Measurements from ENCODE around the gene NXPH4.

Gene NXPH4

DNA sequence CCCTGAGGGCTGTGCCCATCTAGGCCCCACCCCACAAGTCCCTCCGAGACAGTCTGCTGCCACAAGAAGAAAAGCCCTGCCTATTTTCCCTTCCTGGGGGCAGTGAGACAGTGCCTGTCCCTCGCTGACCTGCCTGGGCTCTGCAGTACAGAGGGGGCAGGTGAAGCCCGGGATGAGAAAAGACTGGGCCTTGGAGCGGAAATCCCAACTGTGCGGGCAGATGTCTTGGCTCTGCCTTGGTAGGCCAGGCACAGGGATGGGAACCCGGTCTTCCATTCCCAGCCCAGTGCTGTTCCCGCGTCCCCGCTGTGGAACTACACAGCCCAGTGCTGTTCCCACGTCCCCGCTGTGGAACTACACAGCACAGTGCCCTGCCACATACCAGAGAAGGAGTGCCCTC lies 12.8 kb upstream of the NXPH4 start:
- no peak for DNase-seq (ENCODE audit: low read depth)

DNA sequence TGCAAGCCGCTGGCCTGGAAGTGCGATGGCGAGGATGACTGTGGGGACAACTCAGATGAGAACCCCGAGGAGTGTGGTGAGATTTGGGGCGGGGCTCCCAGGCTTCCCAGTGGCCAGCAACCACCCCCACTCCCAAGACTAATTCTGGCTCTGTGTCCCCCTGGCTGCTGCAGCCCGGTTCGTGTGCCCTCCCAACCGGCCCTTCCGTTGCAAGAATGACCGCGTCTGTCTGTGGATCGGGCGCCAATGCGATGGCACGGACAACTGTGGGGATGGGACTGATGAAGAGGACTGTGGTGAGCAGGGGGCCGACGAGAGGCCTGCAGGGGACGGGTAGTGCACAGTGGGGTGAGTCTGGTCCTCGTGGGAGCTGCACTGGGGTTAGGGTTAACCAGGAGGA lies 12.1 kb upstream of the NXPH4 start:
- DNase-seq (ENCODE audit: low read depth): no peak

DNA sequence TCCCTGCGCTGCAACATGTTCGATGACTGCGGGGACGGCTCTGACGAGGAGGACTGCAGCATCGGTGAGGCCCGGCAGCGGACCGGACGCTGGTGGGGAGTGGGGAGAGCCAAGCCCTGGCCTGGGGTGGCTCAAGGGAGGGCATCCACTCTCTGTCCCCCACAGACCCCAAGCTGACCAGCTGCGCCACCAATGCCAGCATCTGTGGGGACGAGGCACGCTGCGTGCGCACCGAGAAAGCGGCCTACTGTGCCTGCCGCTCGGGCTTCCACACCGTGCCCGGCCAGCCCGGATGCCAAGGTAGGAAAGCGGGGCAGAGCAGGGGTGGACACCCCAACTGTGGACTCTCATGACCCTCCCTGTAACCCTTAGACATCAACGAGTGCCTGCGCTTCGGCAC lies 11.4 kb upstream of the NXPH4 start:
- no peak for DNase-seq (ENCODE audit: low read depth)

DNA sequence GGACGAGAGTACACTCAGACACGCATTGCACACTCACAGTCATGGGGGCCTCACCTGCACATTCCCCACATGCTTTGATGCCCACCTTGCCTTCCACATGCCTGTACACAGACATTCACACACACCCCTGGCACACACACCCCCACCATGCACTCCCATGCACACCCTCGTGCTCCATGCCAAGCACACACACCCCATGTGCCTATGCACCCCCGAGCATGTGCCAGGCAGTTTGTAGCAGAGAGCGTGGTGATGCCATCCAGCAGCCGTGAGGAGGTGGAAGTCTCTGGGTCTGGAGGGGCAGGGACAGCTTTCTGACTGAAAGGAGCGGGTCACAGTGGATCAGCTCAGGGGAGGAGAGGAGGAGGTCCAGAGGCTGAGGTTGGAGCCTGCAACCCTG lies 10.7 kb upstream of the NXPH4 start:
- DNase-seq (ENCODE audit: low read depth): no peak

DNA sequence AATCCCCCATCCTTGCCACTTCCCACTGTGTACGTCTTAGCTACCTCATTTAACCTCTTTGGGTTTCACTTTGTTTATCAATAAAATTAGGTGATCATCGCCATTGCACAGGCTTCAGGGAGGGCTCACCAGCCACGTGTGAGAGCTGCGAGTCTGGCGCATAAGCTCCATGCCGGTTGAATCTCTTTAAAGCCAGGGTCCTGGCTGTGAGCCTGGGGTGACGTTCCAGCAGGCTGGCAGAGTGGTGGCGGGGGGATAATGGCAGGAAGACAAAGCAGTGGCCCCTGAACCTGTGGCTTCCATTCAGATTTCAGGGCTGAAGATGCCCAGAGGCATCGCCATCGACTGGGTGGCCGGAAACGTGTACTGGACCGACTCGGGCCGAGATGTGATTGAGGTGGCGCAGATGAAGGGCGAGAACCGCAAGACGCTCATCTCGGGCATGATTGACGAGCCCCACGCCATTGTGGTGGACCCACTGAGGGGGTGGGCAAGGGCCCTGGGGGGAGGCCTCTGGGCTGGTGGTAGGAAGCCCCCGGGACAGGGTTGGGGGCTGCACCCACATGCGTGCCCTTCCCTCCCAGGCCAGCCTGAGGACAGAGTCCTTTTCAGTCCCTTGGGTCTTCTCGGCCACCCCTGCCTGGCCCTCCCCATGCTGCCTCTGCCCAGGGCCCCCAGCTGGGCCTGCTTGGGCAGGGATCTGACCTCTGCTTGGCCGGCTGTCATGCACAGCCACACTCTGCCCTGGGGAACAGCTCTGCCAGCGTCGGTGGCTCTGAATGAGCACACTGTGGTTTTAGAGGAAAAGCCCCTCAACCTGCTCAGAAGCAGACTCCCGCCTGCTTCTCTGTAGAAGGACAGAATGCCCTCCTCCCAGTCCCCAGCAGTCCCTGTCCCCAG lies 8.6 kb upstream of the NXPH4 start:
- no peak for DNase-seq (ENCODE audit: low read depth)

DNA sequence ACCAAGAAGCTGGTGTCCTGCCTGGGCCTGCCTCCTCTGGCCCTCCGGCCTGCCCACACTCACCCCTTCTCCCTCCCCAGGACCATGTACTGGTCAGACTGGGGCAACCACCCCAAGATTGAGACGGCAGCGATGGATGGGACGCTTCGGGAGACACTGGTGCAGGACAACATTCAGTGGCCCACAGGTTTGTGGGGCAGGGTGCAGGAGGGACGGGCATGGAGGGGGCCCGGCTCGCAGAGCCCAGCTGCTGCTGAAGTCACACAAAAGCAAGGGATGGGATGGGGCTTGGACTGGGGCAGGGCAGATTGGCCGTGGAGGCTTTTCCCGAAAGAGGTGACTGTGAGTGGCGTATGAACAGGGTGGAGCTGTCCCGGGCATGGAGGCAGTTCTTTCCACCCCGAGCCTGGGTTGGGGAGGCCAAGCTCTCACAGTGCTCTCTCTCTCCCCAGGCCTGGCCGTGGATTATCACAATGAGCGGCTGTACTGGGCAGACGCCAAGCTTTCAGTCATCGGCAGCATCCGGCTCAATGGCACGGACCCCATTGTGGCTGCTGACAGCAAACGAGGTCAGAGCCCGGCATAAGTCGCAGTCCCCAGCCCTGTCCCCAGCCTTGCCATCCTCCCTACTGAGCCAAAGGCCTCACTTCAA lies 7.8 kb upstream of the NXPH4 start:
- no peak for DNase-seq (ENCODE audit: low read depth)

DNA sequence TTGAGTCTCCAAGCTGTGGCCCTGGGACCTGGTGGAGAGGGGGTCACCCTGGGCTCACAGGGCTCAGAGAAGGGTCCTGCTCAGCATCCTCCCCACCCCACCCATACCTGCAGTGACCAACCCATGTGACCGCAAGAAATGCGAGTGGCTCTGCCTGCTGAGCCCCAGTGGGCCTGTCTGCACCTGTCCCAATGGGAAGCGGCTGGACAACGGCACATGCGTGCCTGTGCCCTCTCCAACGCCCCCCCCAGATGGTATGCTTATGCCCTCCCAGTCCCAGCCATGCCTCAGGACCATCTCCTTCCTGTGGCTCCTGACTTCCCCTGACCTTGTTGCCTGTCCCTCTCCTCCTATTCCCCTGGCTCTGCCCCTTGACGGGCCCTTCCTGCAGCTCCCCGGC lies 6.7 kb upstream of the NXPH4 start:
- no peak for DNase-seq (ENCODE audit: low read depth)

DNA sequence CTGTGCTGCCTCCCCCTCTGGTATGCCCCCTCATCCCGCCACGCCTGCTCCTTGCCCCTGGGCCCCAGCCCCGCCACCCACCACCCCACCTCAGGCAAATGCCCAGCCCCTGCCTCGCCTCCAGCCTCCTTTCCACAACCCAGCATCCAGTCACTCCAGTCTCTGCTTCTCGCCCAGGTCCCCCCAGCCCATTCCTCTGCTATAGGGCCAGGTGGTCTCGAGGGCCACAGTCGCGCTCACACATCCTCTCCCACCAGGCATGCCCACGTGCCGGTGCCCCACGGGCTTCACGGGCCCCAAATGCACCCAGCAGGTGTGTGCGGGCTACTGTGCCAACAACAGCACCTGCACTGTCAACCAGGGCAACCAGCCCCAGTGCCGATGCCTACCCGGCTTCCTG lies 6.1 kb upstream of the NXPH4 start:
- no peak for DNase-seq (ENCODE audit: low read depth)

DNA sequence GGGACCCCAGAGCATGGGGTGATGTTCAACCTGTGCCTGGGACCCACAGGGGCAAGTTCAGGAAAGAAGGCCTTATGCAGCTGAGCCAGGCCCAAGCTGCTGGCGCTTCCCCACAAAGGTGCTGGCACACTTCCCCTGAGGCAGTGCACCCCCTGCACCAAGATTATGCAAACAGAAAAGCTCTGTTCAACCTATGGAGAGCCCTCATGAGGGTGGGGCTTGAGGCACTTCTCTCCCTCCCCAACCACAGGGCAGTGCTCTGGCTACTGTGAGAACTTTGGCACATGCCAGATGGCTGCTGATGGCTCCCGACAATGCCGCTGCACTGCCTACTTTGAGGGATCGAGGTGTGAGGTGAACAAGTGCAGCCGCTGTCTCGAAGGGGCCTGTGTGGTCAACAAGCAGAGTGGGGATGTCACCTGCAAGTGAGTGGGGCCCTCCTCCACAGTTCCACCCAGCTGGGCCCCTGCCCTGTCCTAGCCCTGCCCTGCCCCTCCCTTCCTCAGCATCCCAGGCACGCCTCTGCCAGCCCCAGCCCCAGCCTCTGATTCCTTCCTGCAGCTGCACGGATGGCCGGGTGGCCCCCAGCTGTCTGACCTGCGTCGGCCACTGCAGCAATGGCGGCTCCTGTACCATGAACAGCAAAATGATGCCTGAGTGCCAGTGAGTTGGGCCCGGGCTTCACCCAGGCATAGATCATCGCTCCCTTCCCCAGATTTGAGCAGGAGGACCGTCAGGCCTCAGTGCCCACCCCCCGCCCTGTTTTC lies 5.5 kb upstream of the NXPH4 start:
- DNase-seq (ENCODE audit: low read depth): no peak

DNA sequence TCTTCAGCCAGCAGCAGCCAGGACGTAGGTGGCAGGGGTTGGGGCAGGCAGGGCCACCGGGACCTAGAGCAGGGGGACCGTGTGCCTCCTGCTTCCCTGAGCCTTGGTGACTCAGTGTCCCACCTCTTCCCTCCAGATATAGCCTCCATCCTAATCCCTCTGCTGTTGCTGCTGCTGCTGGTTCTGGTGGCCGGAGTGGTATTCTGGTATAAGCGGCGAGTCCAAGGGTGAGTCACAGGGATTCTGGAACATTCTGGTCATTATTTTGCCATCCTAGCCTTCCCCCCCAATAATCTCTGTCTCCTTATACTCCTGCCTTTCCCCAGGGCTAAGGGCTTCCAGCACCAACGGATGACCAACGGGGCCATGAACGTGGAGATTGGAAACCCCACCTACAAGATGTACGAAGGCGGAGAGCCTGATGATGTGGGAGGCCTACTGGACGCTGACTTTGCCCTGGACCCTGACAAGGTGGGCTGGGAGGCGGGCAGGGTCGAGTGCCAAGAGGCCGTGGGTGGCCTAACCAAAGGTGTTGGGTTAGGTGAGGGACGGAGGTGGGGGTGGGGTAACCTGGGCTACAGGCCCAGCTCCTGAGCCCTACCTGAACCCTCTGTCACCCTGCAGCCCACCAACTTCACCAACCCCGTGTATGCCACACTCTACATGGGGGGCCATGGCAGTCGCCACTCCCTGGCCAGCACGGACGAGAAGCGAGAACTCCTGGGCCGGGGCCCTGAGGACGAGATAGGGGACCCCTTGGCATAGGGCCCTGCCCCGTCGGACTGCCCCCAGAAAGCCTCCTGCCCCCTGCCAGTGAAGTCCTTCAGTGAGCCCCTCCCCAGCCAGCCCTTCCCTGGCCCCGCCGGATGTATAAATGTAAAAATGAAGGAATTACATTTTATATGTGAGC lies 4.5 kb upstream of the NXPH4 start:
- no peak for DNase-seq (ENCODE audit: low read depth)

DNA sequence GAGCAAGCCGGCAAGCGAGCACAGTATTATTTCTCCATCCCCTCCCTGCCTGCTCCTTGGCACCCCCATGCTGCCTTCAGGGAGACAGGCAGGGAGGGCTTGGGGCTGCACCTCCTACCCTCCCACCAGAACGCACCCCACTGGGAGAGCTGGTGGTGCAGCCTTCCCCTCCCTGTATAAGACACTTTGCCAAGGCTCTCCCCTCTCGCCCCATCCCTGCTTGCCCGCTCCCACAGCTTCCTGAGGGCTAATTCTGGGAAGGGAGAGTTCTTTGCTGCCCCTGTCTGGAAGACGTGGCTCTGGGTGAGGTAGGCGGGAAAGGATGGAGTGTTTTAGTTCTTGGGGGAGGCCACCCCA lies 3.9 kb upstream of the NXPH4 start:
- no peak for DNase-seq (ENCODE audit: low read depth)

DNA sequence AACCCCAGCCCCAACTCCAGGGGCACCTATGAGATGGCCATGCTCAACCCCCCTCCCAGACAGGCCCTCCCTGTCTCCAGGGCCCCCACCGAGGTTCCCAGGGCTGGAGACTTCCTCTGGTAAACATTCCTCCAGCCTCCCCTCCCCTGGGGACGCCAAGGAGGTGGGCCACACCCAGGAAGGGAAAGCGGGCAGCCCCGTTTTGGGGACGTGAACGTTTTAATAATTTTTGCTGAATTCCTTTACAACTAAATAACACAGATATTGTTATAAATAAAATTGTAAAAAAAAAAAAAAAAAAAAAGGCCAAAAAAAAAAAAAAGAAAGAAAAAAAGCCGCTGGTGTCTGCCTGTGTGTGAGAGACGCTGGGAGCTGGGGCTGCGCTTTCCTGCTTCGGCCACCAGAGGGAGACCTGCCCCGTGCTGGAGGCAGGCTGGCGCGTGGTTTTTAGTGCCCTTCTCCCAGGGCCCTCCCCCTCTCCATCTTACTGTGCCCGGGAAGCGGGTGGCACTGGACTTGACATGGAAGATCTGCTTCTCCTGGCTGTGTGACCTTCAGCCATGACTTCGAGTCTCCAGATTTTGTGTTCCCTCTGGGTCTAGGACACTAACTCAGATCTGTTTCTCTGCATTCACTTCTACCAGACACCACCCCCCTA lies 3.4 kb upstream of the NXPH4 start:
- DNase-seq (ENCODE audit: low read depth): peak; percentile 77

DNA sequence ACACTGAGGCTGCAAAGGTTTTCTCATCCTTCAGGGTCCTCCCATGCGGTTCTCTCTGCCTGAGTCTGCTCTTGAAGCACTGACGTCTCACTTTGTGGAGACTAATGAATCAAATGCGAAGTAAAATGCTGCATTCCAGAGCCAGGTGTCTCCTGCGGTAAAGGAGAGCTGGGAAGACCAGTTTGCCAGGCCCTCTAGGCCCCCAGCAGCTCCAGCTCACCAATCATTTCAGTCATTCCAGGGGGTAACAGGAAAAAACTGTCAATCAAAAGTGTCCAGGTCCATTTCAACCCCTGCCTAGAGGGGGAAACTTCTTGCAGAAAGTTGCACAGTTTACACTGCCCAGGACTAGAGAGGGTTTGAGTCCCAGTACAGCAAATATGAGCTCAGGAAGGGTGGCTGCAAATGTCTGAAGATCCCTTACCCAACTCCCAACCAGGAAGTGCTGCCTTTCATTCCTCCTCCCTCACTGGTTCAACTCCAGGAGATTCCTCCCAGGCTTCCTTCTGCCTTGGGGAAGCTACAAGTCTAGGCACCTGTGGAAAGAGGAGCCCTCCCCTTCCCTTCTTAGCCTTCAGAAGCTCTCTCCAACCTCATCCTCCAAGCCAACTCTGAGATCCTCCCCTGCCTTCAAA lies 2.7 kb upstream of the NXPH4 start:
- no peak for DNase-seq (ENCODE audit: low read depth)

DNA sequence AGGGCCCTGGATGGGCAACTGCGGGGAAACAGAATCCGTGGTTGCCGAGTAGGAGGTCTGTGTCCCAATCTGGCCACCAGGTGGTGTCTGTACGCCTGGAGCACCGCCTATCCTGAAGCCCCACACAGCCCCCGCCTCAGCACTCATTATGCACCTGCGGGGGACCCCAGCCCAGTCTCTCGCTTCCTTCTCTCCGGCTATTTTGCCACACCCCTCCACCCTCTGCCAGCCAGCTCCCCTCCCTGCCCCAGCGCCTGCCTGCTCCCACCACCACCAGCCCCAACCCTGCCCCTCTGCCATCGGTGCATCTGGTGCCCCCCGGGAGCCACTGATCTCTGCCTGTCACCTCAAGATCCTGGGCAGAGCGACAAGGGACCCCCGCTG lies 2.2 kb upstream of the NXPH4 start:
- no peak for DNase-seq (ENCODE audit: low read depth)

DNA sequence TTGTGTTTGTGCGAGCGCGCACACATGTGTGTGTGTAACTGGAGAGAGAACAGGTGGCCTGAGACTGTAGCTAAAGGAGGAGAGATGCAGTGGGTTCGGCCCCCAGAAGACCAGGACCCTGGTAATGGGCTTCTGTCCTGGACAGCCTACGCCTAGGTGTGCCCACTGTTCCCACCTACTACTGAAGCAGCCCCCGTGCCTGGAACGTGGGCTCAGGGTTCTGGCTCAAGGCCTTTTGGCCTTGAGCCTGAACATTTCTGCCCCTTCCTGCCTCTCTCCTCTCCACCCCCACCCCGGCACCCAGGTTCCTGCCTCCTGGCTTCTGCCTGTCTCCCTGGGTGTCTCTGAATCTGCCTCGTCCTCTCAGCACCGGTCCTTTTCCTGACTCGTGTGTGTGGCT lies 1.5 kb upstream of the NXPH4 start:
- no peak for DNase-seq (ENCODE audit: low read depth)

DNA sequence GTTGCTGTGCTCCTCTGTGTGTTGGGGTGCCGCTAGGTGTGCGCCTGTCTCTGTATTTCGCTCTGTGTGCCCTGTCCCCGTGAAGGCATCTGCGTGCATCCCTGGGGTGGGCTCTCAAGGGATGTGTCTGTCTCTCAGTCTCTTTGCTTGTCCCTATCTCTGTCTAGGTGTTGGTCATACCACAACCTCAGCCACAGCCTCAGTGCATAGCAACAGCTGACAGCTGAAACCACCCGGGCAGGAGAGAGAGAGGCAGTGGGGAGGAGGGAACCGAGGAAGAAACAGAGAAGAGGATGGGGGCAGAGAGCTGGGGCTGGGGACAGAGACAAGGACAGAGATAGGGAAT lies 953 bp upstream of the NXPH4 start:
- no peak for DNase-seq (ENCODE audit: low read depth)

DNA sequence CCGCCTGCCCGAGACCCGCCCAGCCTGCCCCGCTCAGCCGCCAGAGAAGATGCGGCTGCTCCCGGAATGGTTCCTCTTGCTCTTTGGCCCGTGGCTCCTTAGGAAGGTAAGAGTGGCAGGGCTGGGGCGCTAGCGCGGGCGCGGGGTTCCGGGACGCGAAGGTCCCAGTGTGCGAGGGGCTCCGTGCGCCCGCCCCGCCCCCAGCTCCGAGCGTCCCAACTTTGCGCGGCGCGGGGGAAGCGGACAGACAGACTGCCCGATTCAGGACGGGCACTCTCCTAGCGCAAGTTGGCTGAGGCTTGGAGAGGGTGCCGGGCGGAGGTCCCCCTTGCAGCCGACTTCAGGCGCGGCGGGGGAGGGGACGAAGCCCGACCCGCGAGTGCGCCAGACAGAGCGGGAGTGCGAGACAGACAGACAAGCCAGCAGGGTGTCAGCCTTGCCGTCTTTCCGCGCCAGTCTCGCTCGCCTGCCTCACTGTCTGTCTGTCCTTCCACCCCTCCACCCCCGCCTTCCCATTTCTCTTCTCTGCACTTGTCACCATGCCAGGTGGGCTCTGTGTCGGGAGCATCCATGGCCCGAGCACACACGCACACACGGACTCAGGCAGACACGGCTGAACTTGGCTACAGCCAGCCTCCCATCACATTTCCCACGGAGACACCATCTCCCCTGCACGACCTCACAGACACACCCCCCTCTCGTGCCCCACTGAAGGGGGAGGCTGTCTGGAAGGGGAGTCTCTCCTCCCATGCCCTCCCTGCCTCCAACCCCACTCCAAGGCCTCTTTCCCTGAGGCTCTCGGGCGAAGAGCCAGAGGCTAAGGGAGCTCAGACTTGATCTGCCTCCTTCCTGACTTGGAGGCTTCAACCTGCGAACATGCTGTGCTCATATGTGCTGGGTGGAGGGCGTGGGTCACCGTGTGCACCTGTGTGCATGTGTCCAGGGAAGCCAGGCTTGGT lies 606 bp downstream of the NXPH4 start:
- DNase-seq (ENCODE audit: low read depth): no peak

DNA sequence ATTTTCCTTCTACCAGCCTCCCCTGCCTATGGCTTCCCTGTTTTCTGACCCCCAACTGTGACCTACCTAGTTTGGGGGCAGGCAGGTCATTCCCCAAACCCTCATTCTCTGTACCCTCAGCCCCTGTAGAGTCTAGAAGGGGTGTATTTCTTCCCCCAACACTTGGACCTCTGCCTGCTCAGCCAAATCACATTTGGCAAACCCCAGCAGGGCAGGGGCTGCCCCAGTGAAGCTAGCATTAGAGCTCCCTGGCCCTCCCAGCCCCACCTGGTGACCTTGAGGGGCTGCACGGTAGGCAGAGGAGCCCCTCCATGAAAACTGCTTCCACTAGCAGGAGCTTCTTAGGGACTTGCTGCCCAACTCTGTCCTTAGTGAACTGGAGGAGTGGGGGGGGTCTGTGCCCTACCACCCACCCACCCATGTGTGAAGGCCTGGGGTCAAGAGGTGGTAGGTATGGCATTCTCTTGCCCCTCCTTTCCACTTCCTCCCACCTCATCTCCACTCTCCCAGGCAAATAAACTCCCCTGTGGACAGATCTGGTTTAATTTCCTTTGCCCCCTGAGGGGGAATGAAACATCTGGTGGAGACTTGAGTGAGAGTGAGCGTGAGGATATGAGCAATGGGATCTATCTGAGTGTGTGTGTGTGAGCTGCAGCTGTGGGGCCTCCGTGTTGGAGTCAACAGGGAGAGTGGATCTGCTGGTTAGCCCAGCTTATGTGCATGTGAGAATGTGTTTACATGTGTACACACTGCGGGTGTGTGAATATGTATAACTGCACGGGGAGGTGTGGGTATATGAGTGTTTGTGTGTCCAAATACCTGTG lies 1.6 kb downstream of the NXPH4 start:
- no peak for DNase-seq (ENCODE audit: low read depth)
